Trophoblast cell (in vitro differentiated cells and primary cell): ENCODE data around the gene ZNF618.
A peak's percentile ranks its signal among the peaks of the same experiment; 100 is the strongest.

Source experiments
- DNase-seq, 2 donors: peaks; one replicate each; pipeline ENCODE4 v3.0.0-alpha.2; 2016
- H2AFZ ChIP-seq: 2 replicates; pipeline ENCODE4 v1.6.1; 2013; ENCODE audit warnings: low read length, moderate library complexity, mild to moderate bottlenecking; ENCODE audit not compliant: insufficient read depth, poor library complexity
- H2AK5ac ChIP-seq: 2 replicates; pipeline ENCODE4 v1.6.1; 2013; ENCODE audit warnings: mild to moderate bottlenecking, low read length
- H2BK120ac ChIP-seq: 2 replicates; pipeline ENCODE4 v1.6.1; 2013; ENCODE audit warnings: low read length, mild to moderate bottlenecking, moderate library complexity; ENCODE audit not compliant: insufficient read depth, poor library complexity
- H2BK12ac ChIP-seq: 2 replicates; pipeline ENCODE4 v1.6.1; 2013; ENCODE audit warnings: mild to moderate bottlenecking, low read length, moderate library complexity
- H2BK5ac ChIP-seq: 2 replicates; pipeline ENCODE4 v1.6.1; 2013; ENCODE audit warnings: low read length, low read depth, moderate library complexity, mild to moderate bottlenecking; ENCODE audit not compliant: poor library complexity
- H3K14ac ChIP-seq: 2 replicates; pipeline ENCODE4 v1.6.1; 2013; ENCODE audit warnings: mild to moderate bottlenecking, low read length
- H3K18ac ChIP-seq: 2 replicates; pipeline ENCODE4 v1.6.1; 2013; ENCODE audit warnings: mild to moderate bottlenecking, low read length
- H3K23ac ChIP-seq: 2 replicates; pipeline ENCODE4 v1.6.1; 2013; ENCODE audit warnings: low read length
- H3K27ac ChIP-seq: 2 replicates; pipeline ENCODE4 v1.5.1; 2013; ENCODE audit warnings: low read depth, mild to moderate bottlenecking, inconsistent platforms, low read length, moderate library complexity
- H3K27me3 ChIP-seq: 2 replicates; pipeline ENCODE4 v1.6.1; 2013; ENCODE audit warnings: inconsistent platforms, mild to moderate bottlenecking, low read length, moderate library complexity; ENCODE audit not compliant: insufficient read depth
- H3K36me3 ChIP-seq, 2 experiments: 1 replicate in 1 of 2; 2 replicates in 1 of 2; pipeline ENCODE4 v1.6.1; 2013; ENCODE audit warnings: low read length in 2 of 2, mild to moderate bottlenecking in 2 of 2, moderate library complexity in 1 of 2; ENCODE audit not compliant: insufficient read depth in 2 of 2, control insufficient read depth in 1 of 2
- H3K4ac ChIP-seq: 2 replicates; pipeline ENCODE4 v1.6.1; 2013; ENCODE audit warnings: low read depth, mild to moderate bottlenecking, low read length, moderate library complexity
- H3K4me1 ChIP-seq, 2 experiments: 1 replicate in 1 of 2; 2 replicates in 1 of 2; pipeline ENCODE4 v1.6.1; 2013; ENCODE audit warnings: low read length in 2 of 2, mild to moderate bottlenecking in 2 of 2, moderate library complexity in 1 of 2; ENCODE audit not compliant: insufficient read depth in 2 of 2, control insufficient read depth in 1 of 2
- H3K4me2 ChIP-seq: 2 replicates; pipeline ENCODE4 v1.6.1; 2013; ENCODE audit warnings: inconsistent platforms, mild to moderate bottlenecking, low read length, moderate library complexity
- H3K4me3 ChIP-seq: 2 replicates; pipeline ENCODE4 v1.5.1; 2013; ENCODE audit warnings: mild to moderate bottlenecking, low read depth, low read length, inconsistent platforms
- H3K79me1 ChIP-seq: one replicate; pipeline ENCODE4 v1.6.1; 2013; ENCODE audit warnings: low read length
- H3K79me2 ChIP-seq: 2 replicates; pipeline ENCODE4 v1.6.1; 2013; ENCODE audit warnings: low read length, mild to moderate bottlenecking; ENCODE audit not compliant: control insufficient read depth, insufficient read depth, poor library complexity
- H3K9ac ChIP-seq: 2 replicates; pipeline ENCODE4 v1.6.1; 2013; ENCODE audit warnings: mild to moderate bottlenecking, low read length
- H3K9me3 ChIP-seq: 2 replicates; pipeline ENCODE4 v1.6.1; 2013; ENCODE audit warnings: low read depth, mild to moderate bottlenecking, control low read depth, inconsistent platforms, low read length; ENCODE audit not compliant: insufficient read depth
- H4K12ac ChIP-seq: 2 replicates; pipeline ENCODE4 v1.6.1; 2013; ENCODE audit warnings: low read depth, mild to moderate bottlenecking, low read length, moderate library complexity
- H4K8ac ChIP-seq: 2 replicates; pipeline ENCODE4 v1.6.1; 2013; ENCODE audit warnings: low read depth, mild to moderate bottlenecking, low read length, moderate library complexity
- H4K91ac ChIP-seq: one replicate; pipeline ENCODE4 v1.6.1; 2013; ENCODE audit warnings: low read depth, mild to moderate bottlenecking, low read length, moderate library complexity
- WGBS: extraction: QIAGEN DNeasy Blood & Tissue Kit; methylation state at CpG from one replicate; pipeline ENCODE4 v1.1.7; 2013; ENCODE audit warnings: missing lambda C conversion rate; ENCODE audit not compliant: insufficient read length, insufficient coverage; ENCODE audit errors: extremely low coverage; 5-methylcytosine and 5-hydroxymethylcytosine counted together

The ZNF618 gene

DNA sequence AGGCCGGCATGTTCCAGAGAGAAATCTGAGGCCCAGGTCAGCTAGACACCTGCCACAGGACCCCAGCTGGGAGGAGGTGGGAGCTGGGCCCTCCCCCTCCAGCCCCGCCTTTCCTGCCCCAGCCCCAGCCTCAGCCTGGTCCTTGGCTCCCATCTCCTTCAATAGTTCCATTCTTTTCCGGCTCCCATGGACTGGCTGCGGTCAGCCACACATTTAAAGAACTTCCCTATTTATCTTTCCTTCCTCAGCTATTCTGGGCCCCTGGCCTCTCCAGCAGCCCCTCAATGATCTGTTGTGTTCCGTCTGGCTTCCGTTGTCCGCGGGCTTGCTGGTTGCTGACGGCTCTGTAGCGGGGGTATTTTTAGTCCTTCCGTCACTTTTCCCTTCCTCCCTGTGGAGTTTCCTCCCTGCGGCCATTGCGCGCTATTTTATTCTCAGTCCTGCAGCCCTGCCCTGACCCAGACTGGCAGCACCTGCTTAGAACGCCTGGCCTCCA lies 128.2 kb downstream of the ZNF618 start:
- H3K18ac ChIP-seq = no peak overlapping the region

DNA sequence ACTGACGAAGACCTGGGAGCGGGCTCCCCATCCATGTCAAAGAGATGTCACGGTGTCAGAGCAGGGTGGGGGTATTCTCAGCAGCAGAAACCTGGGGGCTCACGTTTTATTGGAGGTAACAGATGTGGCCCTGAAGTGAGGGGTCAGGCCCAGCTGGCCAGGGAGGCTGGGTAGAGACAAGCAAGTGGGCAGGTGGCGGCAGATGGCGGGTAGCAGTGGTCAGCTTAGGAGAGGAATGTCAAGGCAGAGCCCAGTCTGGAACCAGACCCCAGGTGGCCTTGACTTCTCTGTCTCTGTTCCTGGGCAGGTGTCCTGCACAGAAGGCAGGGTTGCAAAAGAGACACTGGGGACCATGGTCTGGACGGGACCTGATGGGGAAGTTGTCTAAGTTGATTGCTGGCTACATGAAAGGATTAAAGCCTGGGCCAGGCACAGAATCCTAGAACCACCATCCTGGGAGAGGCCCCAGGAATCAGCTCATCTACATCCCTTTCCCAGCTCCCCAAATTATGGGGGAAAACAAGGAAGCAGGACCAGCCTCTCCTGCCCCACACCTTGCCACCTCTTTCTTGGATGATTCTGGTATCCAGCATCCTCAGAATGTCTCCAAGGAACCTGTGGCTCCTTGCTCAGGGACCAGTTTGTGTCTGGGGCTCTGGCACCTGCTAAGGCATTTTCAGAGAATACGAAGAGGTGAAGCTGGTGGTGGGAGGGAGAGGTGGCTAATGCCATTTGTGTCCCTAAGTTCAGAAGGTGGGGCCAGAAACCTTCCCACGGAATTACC lies 129.5 kb downstream of the ZNF618 start:
- no peaks in the 10 kb centered on the region for H3K79me2 ChIP-seq
- no peak overlapping the region for H3K4ac ChIP-seq
- H3K79me1 ChIP-seq = no peaks in the 10 kb centered on the region
- no peak overlapping the region for H3K27ac ChIP-seq
- no peak overlapping the region for H3K4me2 ChIP-seq
- H3K18ac ChIP-seq = no peak overlapping the region
- no CpG with 5 or more reads among the region's 9 CpGs for WGBS
- H2AFZ ChIP-seq = no peak overlapping the region
- H4K91ac ChIP-seq = no peak overlapping the region
- no peak overlapping the region for H2BK12ac ChIP-seq
- H3K4me3 ChIP-seq = no peak overlapping the region
- H3K36me3 ChIP-seq = peaks cover 9 to 10% of the 10 kb centered on the region in 2 experiments
- H3K9ac ChIP-seq = no peak overlapping the region
- H3K27me3 ChIP-seq = no peaks in the 10 kb centered on the region
- DNase-seq = no peak
- H3K9me3 ChIP-seq = peaks cover 10% of the 10 kb centered on the region
- no peak overlapping the region for H3K14ac ChIP-seq
- H4K8ac ChIP-seq = no peak overlapping the region
- no peak overlapping the region for H4K12ac ChIP-seq
- no peaks in the 10 kb centered on the region for H3K4me1 ChIP-seq
- no peak overlapping the region for H2BK5ac ChIP-seq
- no peak overlapping the region for H2BK120ac ChIP-seq
- no peak overlapping the region for H2AK5ac ChIP-seq
- no peak overlapping the region for H3K23ac ChIP-seq

More for the DNA sequence above, 128.2 kb downstream of the ZNF618 start:
- Histone ChIP-seq H3K27me3 (no peaks in the 10 kb centered on the region), H4K8ac (no peak overlapping the region), H2AK5ac (no peak overlapping the region), H3K4me2 (no peak overlapping the region), H2BK5ac (no peak overlapping the region), H3K4me3 (no peak overlapping the region), H3K4me1 (no peaks in the 10 kb centered on the region), H2BK120ac (no peak overlapping the region), H3K79me2 (no peaks in the 10 kb centered on the region), H4K12ac (no peak overlapping the region), H3K36me3 (peaks cover 9 to 10% of the 10 kb centered on the region in 2 experiments), H3K27ac (no peak overlapping the region), H4K91ac (no peak overlapping the region), H2AFZ (no peak overlapping the region), H3K14ac (no peak overlapping the region), H3K23ac (no peak overlapping the region), H2BK12ac (no peak overlapping the region), H3K79me1 (no peaks in the 10 kb centered on the region), H3K4ac (no peak overlapping the region), H3K9ac (no peak overlapping the region), H3K9me3 (peaks cover 10% of the 10 kb centered on the region)
- WGBS = no CpG with 5 or more reads among the region's 15 CpGs
- peak in 1 of 2 donors; percentile 15 for DNase-seq

DNA sequence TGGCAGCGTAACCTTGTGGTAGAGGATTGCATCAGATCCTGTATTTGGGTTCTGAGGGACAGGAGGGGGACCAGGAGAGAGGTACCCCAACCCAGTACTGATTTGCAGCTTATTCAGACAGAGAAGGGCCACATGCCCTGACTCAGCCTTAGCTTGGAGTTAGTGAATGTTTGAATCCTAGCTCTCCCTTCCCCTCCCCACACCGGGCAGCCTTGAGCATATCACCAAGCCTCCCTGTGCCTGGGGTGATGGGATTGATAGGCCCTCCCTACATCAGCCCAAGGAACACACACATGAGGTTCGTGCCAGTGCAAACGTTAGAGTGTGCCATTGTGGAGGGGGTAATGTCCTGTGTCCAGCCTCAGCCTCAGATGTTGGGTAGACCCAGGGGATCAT lies 130.0 kb downstream of the ZNF618 start:
- Histone ChIP-seq H3K4ac (no peak overlapping the region), H3K27ac (no peak overlapping the region), H4K12ac (no peak overlapping the region), H3K79me2 (no peaks in the 10 kb centered on the region), H3K4me2 (no peak overlapping the region), H4K91ac (no peak overlapping the region), H3K79me1 (no peaks in the 10 kb centered on the region), H3K18ac (no peak overlapping the region), H3K27me3 (no peaks in the 10 kb centered on the region), H3K36me3 (peaks cover 9 to 10% of the 10 kb centered on the region in 2 experiments), H4K8ac (no peak overlapping the region), H3K4me1 (no peaks in the 10 kb centered on the region), H2BK120ac (no peak overlapping the region), H3K23ac (no peak overlapping the region), H2AK5ac (no peak overlapping the region), H3K9me3 (peaks cover 10% of the 10 kb centered on the region), H2BK12ac (no peak overlapping the region), H3K9ac (no peak overlapping the region), H3K14ac (no peak overlapping the region), H2AFZ (no peak overlapping the region), H2BK5ac (no peak overlapping the region), H3K4me3 (no peak overlapping the region)
- no CpG with 5 or more reads among the region's 4 CpGs for WGBS
- DNase-seq = no peak

DNA sequence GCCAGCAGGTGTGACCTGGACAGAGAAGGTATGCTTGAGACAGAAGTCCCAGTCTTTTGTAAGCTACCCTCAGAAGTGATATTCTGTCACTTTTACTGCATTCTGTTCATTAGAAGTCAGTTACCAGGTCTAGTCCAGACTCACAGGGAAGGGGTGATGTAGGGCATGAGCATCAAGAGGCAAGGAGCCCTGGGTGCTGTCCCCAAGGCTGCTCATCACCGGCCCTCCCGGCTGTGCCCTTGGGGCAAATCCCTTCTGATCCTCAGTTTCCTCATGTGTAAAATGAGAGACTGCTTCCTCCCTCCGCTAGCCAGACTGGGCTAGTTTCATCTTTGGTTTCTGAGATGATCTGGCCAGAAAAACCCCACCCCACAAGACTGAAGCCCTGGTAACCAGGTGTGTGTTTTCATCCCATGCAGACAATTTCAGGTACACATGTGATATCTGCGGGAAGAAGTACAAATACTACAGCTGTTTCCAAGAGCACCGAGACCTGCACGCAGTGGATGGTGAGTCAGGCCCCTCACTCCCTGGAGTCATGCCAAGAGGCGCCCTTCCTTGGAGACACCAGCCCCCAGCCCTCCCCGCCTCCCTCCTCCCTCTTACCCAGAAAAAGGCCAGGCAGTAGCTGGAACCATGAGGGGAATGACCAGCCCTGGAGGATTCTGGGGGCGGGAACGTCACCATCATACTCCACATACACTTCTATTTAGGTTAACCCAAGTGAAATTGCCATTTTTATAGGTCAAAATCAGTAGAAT lies 131.0 kb downstream of the ZNF618 start:
- Histone ChIP-seq H3K18ac (no peak overlapping the region), H2BK5ac (no peak overlapping the region), H4K8ac (no peak overlapping the region), H3K4ac (no peak overlapping the region), H2BK12ac (no peak overlapping the region), H3K4me3 (no peak overlapping the region), H4K12ac (no peak overlapping the region), H3K14ac (no peak overlapping the region), H3K9me3 (peaks cover 10% of the 10 kb centered on the region), H3K23ac (no peak overlapping the region), H2AK5ac (no peak overlapping the region), H3K27ac (no peak overlapping the region), H2BK120ac (no peak overlapping the region), H3K4me1 (no peaks in the 10 kb centered on the region), H3K4me2 (no peak overlapping the region), H3K79me2 (no peaks in the 10 kb centered on the region), H3K79me1 (no peaks in the 10 kb centered on the region), H3K9ac (no peak overlapping the region), H3K27me3 (no peaks in the 10 kb centered on the region), H3K36me3 (peaks cover 8 to 9% of the 10 kb centered on the region in 2 experiments), H2AFZ (no peak overlapping the region), H4K91ac (no peak overlapping the region)
- no peak for DNase-seq
- WGBS = no CpG with 5 or more reads among the region's 10 CpGs
